GM12864 (cell line): Measurements from ENCODE around the gene LDLRAD4.
A peak's percentile ranks its signal among the peaks of the same experiment; 100 is the strongest.

Experiments used
- DNase-seq: peaks from one replicate; pipeline ENCODE4 v3.0.0-alpha.2; 2011; ENCODE audit warnings: low read depth
- H3K4me3 ChIP-seq: 2 replicates; pipeline ENCODE4 v1.5.1; 2011; ENCODE audit warnings: mild to moderate bottlenecking, low read depth, low read length, control low read depth
- CTCF ChIP-seq: IDR thresholded peaks from 2 replicates; pipeline ENCODE4 v1.5.1; 2011; ENCODE audit warnings: low read depth, mild to moderate bottlenecking, moderate library complexity, low read length, control low read depth, inconsistent platforms; ENCODE audit errors: missing control alignments

The LDLRAD4 gene

GRCh38 chr18:13447621-13448334 is 229.2 kb downstream of the LDLRAD4 start:
- H3K4me3 ChIP-seq, result no peak overlapping the region
- no peak for DNase-seq
- TF ChIP-seq CTCF, result no peak

GRCh38 chr18:13448335-13448795 is 229.8 kb downstream of the LDLRAD4 start:
- H3K4me3 ChIP-seq, result no peak overlapping the region
- DNase-seq, result no peak
- no peak for TF ChIP-seq CTCF

- H3K4me3 ChIP-seq, result no peak overlapping the region
- no peak for DNase-seq
- no peak for TF ChIP-seq CTCF
These were observed 231.1 kb downstream of the LDLRAD4 start for GRCh38 chr18:13449651-13450050.

- DNase-seq, result peak; percentile 26
- no peak overlapping the region for H3K4me3 ChIP-seq
- TF ChIP-seq CTCF, result no peak
These were observed 232.0 kb downstream of the LDLRAD4 start for GRCh38 chr18:13450289-13451212.

- no peak for DNase-seq
- no peak for TF ChIP-seq CTCF
- H3K4me3 ChIP-seq, result no peak overlapping the region
These were observed 232.6 kb downstream of the LDLRAD4 start for GRCh38 chr18:13451213-13451540.

GRCh38 chr18:13451661-13452387 is 233.3 kb downstream of the LDLRAD4 start:
- H3K4me3 ChIP-seq, result no peak overlapping the region
- no peak for TF ChIP-seq CTCF
- DNase-seq, result no peak
